ENCODE data around the gene PDIA3.
A peak's percentile ranks its signal among the peaks of the same experiment; 100 is the strongest.
"Not testable (repeated sequence)": the region's sequence is repeated elsewhere in the genome, so short reads cannot be mapped to it uniquely, and the experiment has no call there.

The PDIA3 gene

GRCh38 chr15:43746245-43746902 lies at the start of gene PDIA3:
Gene PDIA3, plus strand, starts transcription at chr15:43746438. Its CDS starts 102 bp downstream, at chr15:43746540.
- peak; percentile 81 for DNase-seq

- no peak for DNase-seq
Observed at GRCh38 chr15:43702174-43702573, 44.1 kb upstream of the PDIA3 start.

DNA sequence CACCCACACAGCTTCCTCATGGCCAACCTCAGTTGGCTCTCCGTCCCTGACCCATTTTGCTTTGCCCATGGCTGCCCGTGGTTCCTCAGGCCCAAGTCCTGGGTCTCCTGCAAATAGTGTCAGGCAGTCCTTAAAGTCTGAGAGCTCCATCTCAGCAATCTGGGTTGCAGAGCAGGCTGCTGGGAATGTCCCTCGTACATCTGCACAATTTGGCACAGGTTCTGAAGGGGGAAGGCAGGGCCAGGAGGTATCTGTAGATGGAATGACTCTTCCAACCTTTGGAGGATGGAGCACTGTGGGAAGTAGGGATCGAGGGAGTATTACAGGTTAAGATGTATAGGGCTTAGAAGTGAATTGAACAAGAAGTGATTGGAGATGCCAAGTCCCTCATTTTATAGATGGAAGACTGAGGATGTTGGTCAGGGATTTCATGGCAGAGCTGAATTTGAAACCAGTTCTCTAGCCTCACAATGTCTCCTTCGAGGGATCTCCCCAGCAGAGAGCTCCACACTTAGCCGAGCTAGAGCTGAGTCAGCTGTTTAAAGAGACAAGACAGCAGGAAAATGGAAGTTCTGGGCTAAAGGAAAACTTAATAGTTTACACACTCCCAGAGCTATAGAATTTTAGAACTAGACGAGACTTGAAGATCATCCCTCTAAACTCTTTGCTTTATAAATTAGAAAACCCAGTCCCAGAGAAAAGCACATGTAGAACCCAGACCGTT lies 43.4 kb upstream of the PDIA3 start:
- no peak for DNase-seq

DNA sequence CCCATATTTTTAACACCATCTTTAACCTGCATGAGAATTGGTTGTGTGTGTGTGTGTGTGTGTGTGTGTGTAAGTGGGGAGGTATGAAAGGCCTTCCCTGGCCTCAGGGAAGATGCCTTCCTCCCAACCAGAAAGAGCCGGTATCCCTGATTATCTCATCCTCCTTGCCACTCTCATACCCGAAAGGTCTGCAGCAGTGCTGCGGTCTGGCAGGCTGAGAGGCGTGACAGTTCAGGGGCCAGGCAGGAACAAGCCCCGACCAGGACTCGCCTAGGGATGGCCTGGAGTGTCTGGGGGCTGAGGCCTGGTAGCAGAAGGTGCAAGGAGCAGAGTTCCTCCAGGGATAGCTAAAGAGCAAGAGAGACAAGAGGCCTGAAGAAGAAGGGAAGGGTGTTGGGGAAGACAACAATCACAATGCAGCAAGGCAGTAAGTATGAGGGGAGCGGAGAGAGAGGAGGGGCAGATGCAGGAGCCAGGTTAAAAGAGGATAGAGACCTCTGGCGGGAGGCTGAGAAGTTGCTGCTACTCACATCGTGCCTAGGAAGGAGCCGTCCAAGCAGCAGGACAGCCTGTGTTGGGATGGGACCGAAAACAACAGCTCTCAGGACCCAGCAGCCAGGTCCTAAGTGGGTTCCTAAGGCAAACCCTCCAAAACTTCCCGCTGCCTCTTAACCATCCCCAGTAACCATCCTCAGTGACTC lies 35.7 kb upstream of the PDIA3 start:
- DNase-seq, result not testable (repeated sequence)

GRCh38 chr15:43723151-43723550 lies 23.1 kb upstream of the PDIA3 start:
- no peak for DNase-seq

DNA sequence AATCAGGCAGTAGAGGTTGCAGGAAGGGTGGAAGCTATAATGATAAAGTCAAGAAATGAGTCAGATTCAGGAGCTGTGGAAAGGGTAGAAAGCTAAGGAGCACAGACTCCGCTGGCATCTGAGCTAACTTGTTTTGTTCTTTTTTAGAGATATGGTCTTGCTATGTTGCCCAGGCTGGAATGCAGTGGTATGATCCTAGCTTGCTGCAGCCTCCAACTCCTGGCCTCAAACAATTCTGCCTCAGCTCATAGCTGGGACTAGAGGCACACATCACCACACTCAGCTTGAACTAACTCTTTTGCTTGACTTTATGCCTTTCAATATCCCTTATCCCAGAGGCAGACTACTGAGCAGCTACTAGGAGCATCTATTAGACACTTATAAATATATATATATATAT lies 19.9 kb upstream of the PDIA3 start:
- DNase-seq, result not testable (repeated sequence)

GRCh38 chr15:43728053-43728725 lies 18.0 kb upstream of the PDIA3 start:
- not testable (repeated sequence) for DNase-seq

GRCh38 chr15:43735416-43735815 lies 10.8 kb upstream of the PDIA3 start:
- DNase-seq, result no peak

- DNase-seq, result not testable (repeated sequence)
Observed at GRCh38 chr15:43746903-43747309, 668 bp downstream of the PDIA3 start.

GRCh38 chr15:43748376-43748775 lies 2.1 kb downstream of the PDIA3 start:
- DNase-seq, result no peak

- peak; percentile 22 for DNase-seq
Observed at GRCh38 chr15:43749690-43750345, 3.6 kb downstream of the PDIA3 start.

DNA sequence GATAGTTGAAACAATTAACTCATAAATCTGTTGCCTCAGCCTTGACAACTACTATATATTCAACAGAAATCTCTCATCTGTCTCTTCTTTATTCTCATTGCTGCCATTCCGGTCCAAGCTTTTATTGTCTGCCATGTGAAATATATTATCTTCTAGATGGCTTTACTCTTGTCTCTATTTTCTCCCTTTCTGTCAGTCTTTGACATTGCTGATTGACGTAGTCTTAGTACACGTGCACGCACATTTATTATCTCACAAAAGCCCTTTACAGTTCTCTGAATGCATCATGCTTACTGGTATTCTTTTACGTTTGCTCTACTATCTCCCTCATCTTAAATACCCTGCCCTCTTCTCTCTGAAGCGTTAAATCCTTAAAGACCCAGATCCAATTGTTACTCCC lies 5.6 kb downstream of the PDIA3 start:
- DNase-seq, result no peak

DNA sequence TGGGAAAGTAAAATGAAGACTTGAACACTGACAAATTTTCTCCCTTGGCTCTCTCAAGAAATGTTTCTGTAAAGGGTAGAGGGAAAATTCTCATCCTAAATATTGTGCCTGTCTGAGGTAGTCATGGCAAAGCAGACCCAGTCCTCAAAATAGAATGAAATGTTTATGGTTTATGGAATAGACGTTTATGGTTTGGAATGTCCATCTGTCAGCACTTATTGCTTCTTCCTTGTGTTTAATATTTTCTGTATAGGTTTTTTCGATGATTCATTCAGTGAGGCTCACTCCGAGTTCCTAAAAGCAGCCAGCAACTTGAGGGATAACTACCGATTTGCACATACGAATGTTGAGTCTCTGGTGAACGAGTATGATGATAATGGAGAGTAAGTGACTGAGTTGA lies 16.6 kb downstream of the PDIA3 start:
- no peak for DNase-seq

DNA sequence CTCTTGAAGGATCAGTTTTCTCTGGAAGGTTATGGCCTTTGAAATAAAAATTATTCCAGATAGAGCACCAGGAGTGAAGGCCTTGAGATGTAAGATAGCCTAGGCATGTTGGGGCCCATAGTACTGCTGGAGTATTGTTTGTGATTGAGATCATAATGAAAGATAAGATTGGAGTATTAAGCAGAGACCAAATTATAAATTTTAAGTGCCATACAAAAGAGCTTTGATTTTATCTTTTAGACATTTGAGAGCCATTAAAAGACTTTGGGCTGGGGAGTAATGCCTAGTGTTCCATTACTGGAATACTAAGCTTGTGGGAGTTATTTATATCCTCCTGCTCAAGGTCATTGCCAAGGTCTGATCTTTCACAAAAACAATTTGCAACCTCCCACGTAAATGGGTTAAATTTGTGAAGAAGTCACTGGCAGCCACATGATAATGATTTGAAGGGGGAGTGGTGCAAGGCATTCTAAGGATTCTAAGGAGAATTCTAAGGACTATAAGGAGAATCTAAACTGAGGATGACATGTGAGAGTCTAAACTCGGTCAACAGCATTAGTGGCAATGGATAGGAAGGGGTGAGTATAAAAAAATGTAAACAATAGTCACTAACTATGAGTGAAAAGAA lies 17.7 kb downstream of the PDIA3 start:
- DNase-seq, result no peak

DNA sequence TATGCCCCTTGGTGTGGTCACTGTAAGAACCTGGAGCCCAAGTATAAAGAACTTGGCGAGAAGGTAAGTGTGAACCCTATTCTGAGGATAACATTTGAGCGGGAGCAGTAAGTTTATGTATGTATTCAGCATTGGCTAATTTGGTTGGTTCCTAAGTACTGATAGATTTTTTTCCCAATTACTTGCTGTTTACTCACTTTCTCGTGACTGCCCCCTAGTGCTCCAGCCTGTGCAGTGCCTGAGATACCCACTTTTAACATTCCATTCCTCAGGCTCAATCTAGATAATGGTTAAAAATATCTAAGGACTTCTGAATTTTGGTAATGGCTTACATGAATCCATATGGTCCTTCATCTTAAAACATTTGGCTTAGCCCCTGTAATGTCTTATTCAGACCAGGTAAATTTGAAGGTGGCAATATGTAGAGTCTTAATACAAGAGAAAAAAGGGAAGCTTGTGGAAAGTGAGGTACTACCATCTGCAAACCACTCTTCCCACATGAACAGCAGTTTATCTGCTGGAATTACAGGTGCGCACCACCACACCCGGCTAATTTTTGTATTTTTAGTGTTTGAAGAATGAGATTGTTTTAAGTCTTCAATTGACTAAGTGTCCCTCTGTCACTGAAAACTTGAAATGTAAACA lies 23.5 kb downstream of the PDIA3 start:
- DNase-seq, result peak; percentile 68

DNA sequence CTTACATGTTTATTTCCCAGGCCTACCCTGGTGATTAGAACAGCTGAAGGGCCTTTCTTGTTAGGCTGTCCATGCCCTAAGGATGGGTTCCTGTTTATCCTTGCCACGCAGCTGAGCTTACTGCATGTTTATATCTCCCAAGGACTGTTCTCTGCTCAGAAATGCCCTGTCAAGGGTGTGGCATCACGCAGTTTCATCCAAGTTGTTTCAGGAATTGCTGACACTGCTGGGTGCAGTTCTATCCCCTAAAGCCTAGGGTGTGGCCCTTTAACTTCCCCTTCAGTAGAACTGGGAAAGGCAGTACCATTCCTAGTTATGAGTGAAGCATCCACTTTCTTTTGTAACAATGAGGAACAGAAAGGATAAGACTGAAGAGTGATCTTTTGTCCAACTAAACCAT lies 25.6 kb downstream of the PDIA3 start:
- no peak for DNase-seq

DNA sequence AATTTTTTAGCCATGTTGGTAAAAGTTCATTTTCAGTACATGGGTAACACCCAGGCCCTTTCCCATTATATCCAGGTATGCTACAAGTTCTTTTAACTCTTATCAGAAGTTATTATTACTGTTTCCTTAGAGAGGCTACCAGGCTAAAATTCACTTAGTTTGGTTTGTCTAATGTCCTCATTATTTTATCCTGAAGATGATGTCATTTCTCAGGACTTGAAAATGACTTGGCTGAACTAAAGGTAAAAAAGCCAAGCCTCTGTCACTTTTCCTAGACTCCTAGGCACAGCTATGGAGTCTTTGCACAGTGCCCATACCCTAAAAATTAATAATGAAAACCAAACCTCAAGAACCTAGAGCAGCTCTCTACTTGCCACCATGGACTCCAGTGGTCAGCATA lies 26.4 kb downstream of the PDIA3 start:
- DNase-seq, result no peak

DNA sequence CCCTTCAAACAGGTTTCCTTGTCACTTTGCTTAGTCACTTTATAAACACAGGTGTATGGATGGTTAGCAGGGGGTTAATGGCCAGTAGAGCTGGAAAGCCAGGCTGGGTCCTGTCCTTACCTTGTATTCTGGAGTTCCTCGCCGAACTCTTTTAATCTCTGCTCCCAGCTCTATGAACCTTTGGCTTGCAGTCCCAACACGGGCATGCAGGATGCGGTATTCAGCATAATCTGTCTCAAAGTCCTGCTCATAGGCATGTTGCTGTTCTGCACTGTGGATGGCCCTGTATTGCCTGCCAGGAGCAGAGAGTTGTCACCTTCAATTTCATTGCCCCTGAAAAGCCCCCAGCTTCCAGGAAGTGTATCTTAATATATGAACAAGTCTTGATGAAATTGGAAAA lies 27.8 kb downstream of the PDIA3 start:
- no peak for DNase-seq

- no peak for DNase-seq
Observed at GRCh38 chr15:43775411-43775965, 29.2 kb downstream of the PDIA3 start.

DNA sequence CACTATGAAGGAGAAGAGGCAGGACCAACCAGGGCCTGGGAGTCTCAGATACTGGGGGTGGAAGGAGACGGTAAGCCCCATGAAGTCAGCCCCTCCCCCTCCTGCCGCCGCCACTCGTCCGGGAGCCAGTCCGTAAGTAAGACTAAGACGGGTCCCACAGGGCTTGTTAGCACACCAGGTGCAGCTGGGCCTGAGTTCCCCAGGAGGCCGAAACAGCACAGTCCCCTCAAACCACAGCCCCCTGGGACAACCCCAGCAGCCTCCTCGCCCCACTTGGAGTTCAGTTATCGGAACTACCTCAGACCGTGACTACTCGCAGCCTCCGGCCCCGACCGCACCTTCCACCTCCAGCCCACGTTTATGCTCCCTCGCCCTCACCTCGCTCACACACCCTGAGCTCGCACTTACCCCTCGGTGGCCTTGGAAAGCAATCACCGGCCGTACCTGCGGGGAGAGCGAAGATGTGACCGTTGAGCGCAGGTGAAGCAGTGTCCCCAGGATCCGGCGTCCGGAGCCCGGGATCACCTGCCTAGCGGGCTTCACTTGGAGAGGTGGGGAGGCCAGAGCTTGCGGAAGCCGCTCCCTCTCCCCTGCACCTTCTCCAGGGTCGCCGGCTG lies 30.0 kb downstream of the PDIA3 start:
- no peak for DNase-seq

DNA sequence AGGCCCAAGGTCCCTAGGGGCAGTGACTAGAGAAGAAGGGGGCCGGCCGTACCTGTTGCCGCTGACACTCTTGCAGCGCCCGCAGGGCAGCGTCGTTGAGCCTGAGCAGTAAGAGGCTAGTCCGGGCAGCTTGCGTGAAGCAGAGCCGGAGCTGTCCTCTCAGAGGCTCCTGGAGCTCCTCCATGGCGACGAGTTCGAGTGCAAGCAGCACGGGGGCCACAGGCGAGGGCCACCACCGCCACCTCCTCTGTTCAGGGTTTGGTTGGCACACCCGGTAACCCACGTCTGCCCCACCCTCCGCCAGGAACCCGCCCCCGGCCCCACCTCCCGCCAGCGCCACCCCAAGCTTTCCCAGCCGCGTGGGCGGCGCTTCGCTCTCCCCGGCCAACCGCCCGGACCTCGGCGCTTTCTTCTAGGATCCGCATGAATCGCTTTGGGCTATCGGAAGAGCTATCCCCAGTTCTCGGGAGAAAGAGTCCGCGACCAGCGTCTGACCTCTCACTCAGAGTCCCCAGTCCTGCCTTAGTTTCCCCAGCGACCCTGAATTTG lies 30.6 kb downstream of the PDIA3 start, which contains the start of gene ELL3:
Gene ELL3, minus strand, starts transcription at position 249 of the 549 bp plus-strand sequence. Its CDS starts 65 bp downstream, at position 184.
- DNase-seq, result peak; percentile 74

Data from activated CD4-positive, alpha-beta T cell treated with anti-CD3 and anti-CD28 coated beads, Interleukin-2, amount 50 U/mL, for 1 hour (primary cell).